Stimulated activated CD8-positive, alpha-beta memory T cell treated with anti-CD3 and anti-CD28 coated beads, Interleukin-2, amount 100 ng/mL, for 48 hours (primary cell): ENCODE results near the gene MCCD1.
A peak's percentile ranks its signal among the peaks of the same experiment; 100 is the strongest.

ENCODE experiments used
- DNase-seq, 2 donors: peaks; one replicate each; pipeline ENCODE4 v3.0.0-alpha.2; 2020; ENCODE audit warnings: low read depth in 2 of 2

MCCD1 gene

DNA sequence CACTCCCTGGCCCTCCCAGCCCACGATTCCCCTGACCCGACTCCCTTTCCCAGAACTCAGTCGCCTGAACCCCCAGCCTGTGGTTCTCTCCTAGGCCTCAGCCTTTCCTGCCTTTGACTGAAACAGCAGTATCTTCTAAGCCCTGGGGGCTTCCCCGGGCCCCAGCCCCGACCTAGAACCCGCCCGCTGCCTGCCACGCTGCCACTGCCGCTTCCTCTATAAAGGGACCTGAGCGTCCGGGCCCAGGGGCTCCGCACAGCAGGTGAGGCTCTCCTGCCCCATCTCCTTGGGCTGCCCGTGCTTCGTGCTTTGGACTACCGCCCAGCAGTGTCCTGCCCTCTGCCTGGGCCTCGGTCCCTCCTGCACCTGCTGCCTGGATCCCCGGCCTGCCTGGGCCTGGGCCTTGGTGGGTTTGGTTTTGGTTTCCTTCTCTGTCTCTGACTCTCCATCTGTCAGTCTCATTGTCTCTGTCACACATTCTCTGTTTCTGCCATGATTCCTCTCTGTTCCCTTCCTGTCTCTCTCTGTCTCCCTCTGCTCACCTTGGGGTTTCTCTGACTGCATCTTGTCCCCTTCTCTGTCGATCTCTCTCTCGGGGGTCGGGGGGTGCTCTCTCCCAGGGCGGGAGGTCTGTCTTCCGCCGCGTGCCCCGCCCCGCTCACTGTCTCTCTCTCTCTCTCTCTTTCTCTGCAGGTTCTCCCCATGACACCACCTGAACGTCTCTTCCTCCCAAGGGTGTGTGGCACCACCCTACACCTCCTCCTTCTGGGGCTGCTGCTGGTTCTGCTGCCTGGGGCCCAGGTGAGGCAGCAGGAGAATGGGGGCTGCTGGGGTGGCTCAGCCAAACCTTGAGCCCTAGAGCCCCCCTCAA lies 43.5 kb downstream of the MCCD1 start, which contains the start of gene LTA:
Gene LTA, plus strand, starts transcription at position 249 of the 871 bp plus-strand sequence. Its CDS starts 454 bp downstream, at position 703.
- DNase-seq: peak; percentile 72 to 78

GRCh38 chr6:31573239-31574105 lies 44.7 kb downstream of the MCCD1 start:
- no peak for DNase-seq

DNA sequence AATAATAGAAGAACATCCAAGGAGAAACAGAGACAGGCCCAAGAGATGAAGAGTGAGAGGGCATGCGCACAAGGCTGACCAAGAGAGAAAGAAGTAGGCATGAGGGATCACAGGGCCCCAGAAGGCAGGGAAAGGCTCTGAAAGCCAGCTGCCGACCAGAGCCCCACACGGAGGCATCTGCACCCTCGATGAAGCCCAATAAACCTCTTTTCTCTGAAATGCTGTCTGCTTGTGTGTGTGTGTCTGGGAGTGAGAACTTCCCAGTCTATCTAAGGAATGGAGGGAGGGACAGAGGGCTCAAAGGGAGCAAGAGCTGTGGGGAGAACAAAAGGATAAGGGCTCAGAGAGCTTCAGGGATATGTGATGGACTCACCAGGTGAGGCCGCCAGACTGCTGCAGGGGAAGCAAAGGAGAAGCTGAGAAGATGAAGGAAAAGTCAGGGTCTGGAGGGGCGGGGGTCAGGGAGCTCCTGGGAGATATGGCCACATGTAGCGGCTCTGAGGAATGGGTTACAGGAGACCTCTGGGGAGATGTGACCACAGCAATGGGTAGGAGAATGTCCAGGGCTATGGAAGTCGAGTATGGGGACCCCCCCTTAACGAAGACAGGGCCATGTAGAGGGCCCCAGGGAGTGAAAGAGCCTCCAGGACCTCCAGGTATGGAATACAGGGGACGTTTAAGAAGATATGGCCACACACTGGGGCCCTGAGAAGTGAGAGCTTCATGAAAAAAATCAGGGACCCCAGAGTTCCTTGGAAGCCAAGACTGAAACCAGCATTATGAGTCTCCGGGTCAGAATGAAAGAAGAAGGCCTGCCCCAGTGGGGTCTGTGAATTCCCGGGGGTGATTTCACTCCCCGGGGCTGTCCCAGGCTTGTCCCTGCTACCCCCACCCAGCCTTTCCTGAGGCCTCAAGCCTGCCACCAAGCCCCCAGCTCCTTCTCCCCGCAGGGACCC lies 45.6 kb downstream of the MCCD1 start:
- no peak for DNase-seq

DNA sequence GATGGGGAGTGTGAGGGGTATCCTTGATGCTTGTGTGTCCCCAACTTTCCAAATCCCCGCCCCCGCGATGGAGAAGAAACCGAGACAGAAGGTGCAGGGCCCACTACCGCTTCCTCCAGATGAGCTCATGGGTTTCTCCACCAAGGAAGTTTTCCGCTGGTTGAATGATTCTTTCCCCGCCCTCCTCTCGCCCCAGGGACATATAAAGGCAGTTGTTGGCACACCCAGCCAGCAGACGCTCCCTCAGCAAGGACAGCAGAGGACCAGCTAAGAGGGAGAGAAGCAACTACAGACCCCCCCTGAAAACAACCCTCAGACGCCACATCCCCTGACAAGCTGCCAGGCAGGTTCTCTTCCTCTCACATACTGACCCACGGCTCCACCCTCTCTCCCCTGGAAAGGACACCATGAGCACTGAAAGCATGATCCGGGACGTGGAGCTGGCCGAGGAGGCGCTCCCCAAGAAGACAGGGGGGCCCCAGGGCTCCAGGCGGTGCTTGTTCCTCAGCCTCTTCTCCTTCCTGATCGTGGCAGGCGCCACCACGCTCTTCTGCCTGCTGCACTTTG lies 46.7 kb downstream of the MCCD1 start, which contains the start of gene TNF:
Gene TNF, plus strand, starts transcription at position 231 of the 567 bp plus-strand sequence. Its CDS starts 177 bp downstream, at position 408.
- peak in 1 of 2 donors; percentile 79 for DNase-seq

- DNase-seq: no peak
These were observed 47.4 kb downstream of the MCCD1 start for GRCh38 chr6:31575952-31576685.

GRCh38 chr6:31576897-31577578 lies 48.3 kb downstream of the MCCD1 start:
- no peak for DNase-seq

- no peak for DNase-seq
These were observed 48.8 kb downstream of the MCCD1 start for GRCh38 chr6:31577579-31577966.

GRCh38 chr6:31578184-31579118 lies 49.7 kb downstream of the MCCD1 start:
- no peak for DNase-seq

- no peak for DNase-seq
These were observed 50.4 kb downstream of the MCCD1 start for GRCh38 chr6:31579119-31579505.
